Activated naive CD8-positive, alpha-beta T cell treated with anti-CD3 and anti-CD28 coated beads, Interleukin-2, amount 50 U/mL, for 24 hours (primary cell): ENCODE measurements around the gene SAMD3.
A peak's percentile ranks its signal among the peaks of the same experiment; 100 is the strongest.
"Not testable (repeated sequence)": the region's sequence is repeated elsewhere in the genome, so short reads cannot be mapped to it uniquely, and the experiment has no call there.

Experiments
- ATAC-seq: fragments of 150-1000 bp; cut with Tn5 transposase; one replicate; pipeline ENCODE4 v1.10.0; 2021
- DNase-seq: peaks from one replicate; pipeline ENCODE4 v3.0.0; 2021
- H3K27ac Mint-ChIP-seq: one replicate; pipeline ENCODE4 v1.8.0; 2021; ENCODE audit warnings: mild to moderate bottlenecking, mixed read lengths
- H3K27me3 Mint-ChIP-seq: one replicate; pipeline ENCODE4 v1.8.0; 2021; ENCODE audit warnings: mixed read lengths
- H3K36me3 Mint-ChIP-seq: one replicate; pipeline ENCODE4 v1.8.0; 2021; ENCODE audit warnings: low read depth, mixed read lengths
- H3K4me1 Mint-ChIP-seq: one replicate; pipeline ENCODE4 v1.8.0; 2021; ENCODE audit warnings: mixed read lengths
- H3K4me3 Mint-ChIP-seq: one replicate; pipeline ENCODE4 v1.8.0; 2021; ENCODE audit warnings: mild to moderate bottlenecking, moderate library complexity, mixed read lengths
- H3K9me3 Mint-ChIP-seq: one replicate; pipeline ENCODE4 v1.8.0; 2021; ENCODE audit warnings: mixed read lengths

Gene SAMD3

GRCh38 chr6:130117187-130117701 lies 105.5 kb downstream of the SAMD3 start:
- not testable (repeated sequence) for ATAC-seq, DNase-seq, H3K4me3 Mint-ChIP-seq, H3K9me3 Mint-ChIP-seq, H3K27ac Mint-ChIP-seq, H3K27me3 Mint-ChIP-seq
- Mint-ChIP-seq H3K4me1 (peaks cover 33% of the 10 kb centered on the region), H3K36me3 (peaks cover 14% of the 10 kb centered on the region)

- H3K36me3 Mint-ChIP-seq = peaks cover 20% of the 10 kb centered on the region
- no peak overlapping the region for H3K27ac Mint-ChIP-seq
- H3K27me3 Mint-ChIP-seq = no peaks in the 10 kb centered on the region
- no peaks in the 10 kb centered on the region for H3K9me3 Mint-ChIP-seq
- DNase-seq (no peak), ATAC-seq (no peak)
- no peak overlapping the region for H3K4me3 Mint-ChIP-seq
- H3K4me1 Mint-ChIP-seq = peaks cover 33% of the 10 kb centered on the region
Measured at GRCh38 chr6:130116273-130116672, 106.5 kb downstream of the SAMD3 start.

- peaks cover 30% of the 10 kb centered on the region for H3K4me1 Mint-ChIP-seq
- H3K36me3 Mint-ChIP-seq = peaks cover 23% of the 10 kb centered on the region
- H3K27ac Mint-ChIP-seq = peak overlapping the region; percentile 73
- no peak overlapping the region for H3K4me3 Mint-ChIP-seq
- H3K9me3 Mint-ChIP-seq = no peaks in the 10 kb centered on the region
- no peak for ATAC-seq
- no peak for DNase-seq
- no peaks in the 10 kb centered on the region for H3K27me3 Mint-ChIP-seq
Measured at GRCh38 chr6:130115036-130115435, 107.7 kb downstream of the SAMD3 start.

GRCh38 chr6:130113201-130113710 lies 109.5 kb downstream of the SAMD3 start:
- no peak overlapping the region for H3K4me3 Mint-ChIP-seq
- no peak for DNase-seq
- no peak for ATAC-seq
- H3K4me1 Mint-ChIP-seq = peaks cover 28% of the 10 kb centered on the region
- peaks cover 36% of the 10 kb centered on the region for H3K36me3 Mint-ChIP-seq
- H3K27ac Mint-ChIP-seq = no peak overlapping the region
- no peaks in the 10 kb centered on the region for H3K9me3 Mint-ChIP-seq
- H3K27me3 Mint-ChIP-seq = no peaks in the 10 kb centered on the region

GRCh38 chr6:130111031-130111430 lies 111.7 kb downstream of the SAMD3 start:
- Mint-ChIP-seq H3K4me1 (peaks cover 34% of the 10 kb centered on the region), H3K9me3 (no peaks in the 10 kb centered on the region), H3K27ac (no peak overlapping the region), H3K36me3 (peaks cover 40% of the 10 kb centered on the region), H3K4me3 (no peak overlapping the region), H3K27me3 (no peaks in the 10 kb centered on the region)
- DNase-seq = no peak
- no peak for ATAC-seq

GRCh38 chr6:130107710-130108109 lies 115.0 kb downstream of the SAMD3 start:
- ATAC-seq (no peak), DNase-seq (no peak)
- Mint-ChIP-seq H3K27me3 (no peaks in the 10 kb centered on the region), H3K36me3 (peaks cover 32% of the 10 kb centered on the region), H3K4me1 (peaks cover 14% of the 10 kb centered on the region), H3K4me3 (no peak overlapping the region), H3K27ac (no peak overlapping the region), H3K9me3 (no peaks in the 10 kb centered on the region)

- Mint-ChIP-seq H3K9me3 (no peaks in the 10 kb centered on the region), H3K4me1 (peaks cover 14% of the 10 kb centered on the region), H3K27me3 (no peaks in the 10 kb centered on the region), H3K27ac (no peak overlapping the region), H3K4me3 (no peak overlapping the region), H3K36me3 (peaks cover 38% of the 10 kb centered on the region)
- ATAC-seq (no peak), DNase-seq (no peak)
Measured at GRCh38 chr6:130105996-130106704, 116.6 kb downstream of the SAMD3 start.

GRCh38 chr6:130099119-130099518 lies 123.6 kb downstream of the SAMD3 start:
- no peak overlapping the region for H3K4me3 Mint-ChIP-seq
- H3K9me3 Mint-ChIP-seq = no peaks in the 10 kb centered on the region
- no peak overlapping the region for H3K27ac Mint-ChIP-seq
- ATAC-seq (no peak), DNase-seq (no peak)
- H3K36me3 Mint-ChIP-seq = peaks cover 32% of the 10 kb centered on the region
- H3K4me1 Mint-ChIP-seq = no peaks in the 10 kb centered on the region
- H3K27me3 Mint-ChIP-seq = no peaks in the 10 kb centered on the region

GRCh38 chr6:130098317-130098716 lies 124.4 kb downstream of the SAMD3 start:
- no peaks in the 10 kb centered on the region for H3K9me3 Mint-ChIP-seq
- no peak overlapping the region for H3K4me3 Mint-ChIP-seq
- H3K4me1 Mint-ChIP-seq = peaks cover 3% of the 10 kb centered on the region
- peaks cover 37% of the 10 kb centered on the region for H3K36me3 Mint-ChIP-seq
- DNase-seq (no peak), ATAC-seq (no peak)
- no peak overlapping the region for H3K27ac Mint-ChIP-seq
- H3K27me3 Mint-ChIP-seq = no peaks in the 10 kb centered on the region
